GM23338 (cell line): ENCODE data around the gene TWIST2. TPM values are rescaled to one million over a fixed set of nuclear protein-coding genes. Genes with fewer than 3 reads are reported as not detected.

Source experiments
- ATAC-seq: fragments of 200-7000 bp; cut with Tn5 transposase; 3 replicates; pipeline ENCODE4 v1.9.1; 2020
- DNase-seq: peaks from one replicate; pipeline ENCODE4 v3.0.0-alpha.2; 2015; ENCODE audit warnings: low spot score
- H2AFZ ChIP-seq: fragments of 200-600 bp; sonication (generic); 2 replicates; pipeline ENCODE4 v1.8.0; 2016; ENCODE audit warnings: antibody characterized with exemption, mild to moderate bottlenecking, moderate library complexity
- H3F3A ChIP-seq: fragments of 200-600 bp; sonication (generic); replicated peaks from 2 replicates; pipeline ENCODE4 v1.8.0; 2017; ENCODE audit warnings: antibody characterized with exemption, mixed run types, low read depth
- H3K27ac ChIP-seq: fragments of 200-600 bp; sonication (generic); 2 replicates; pipeline ENCODE4 v1.6.1; 2016; ENCODE audit warnings: low read depth
- H3K27me3 ChIP-seq: fragments of 200-600 bp; sonication (generic); 2 replicates; pipeline ENCODE4 v1.8.0; 2016; ENCODE audit warnings: mild to moderate bottlenecking, mixed run types, moderate library complexity; ENCODE audit not compliant: insufficient read depth
- H3K36me3 ChIP-seq: fragments of 200-600 bp; sonication (generic); 2 replicates; pipeline ENCODE4 v1.8.0; 2016; ENCODE audit warnings: mild to moderate bottlenecking; ENCODE audit not compliant: insufficient read depth
- H3K4me1 ChIP-seq: fragments of 200-600 bp; sonication (generic); 2 replicates; pipeline ENCODE4 v1.8.0; 2016; ENCODE audit warnings: mild to moderate bottlenecking, moderate library complexity; ENCODE audit not compliant: insufficient read depth
- H3K4me2 ChIP-seq: fragments of 200-600 bp; sonication (generic); 2 replicates; pipeline ENCODE4 v1.7.1; 2017; ENCODE audit warnings: mixed run types
- H3K4me3 ChIP-seq: fragments of 200-600 bp; sonication (generic); 2 replicates; pipeline ENCODE4 v1.6.1; 2016; ENCODE audit warnings: mixed run types
- H3K79me2 ChIP-seq: fragments of 200-600 bp; sonication (generic); replicated peaks from 2 replicates; pipeline ENCODE4 v1.8.0; 2017; ENCODE audit warnings: mild to moderate bottlenecking; ENCODE audit not compliant: insufficient read depth
- H3K9me2 ChIP-seq: fragments of 200-600 bp; sonication (generic); 2 replicates; pipeline ENCODE4 v1.8.0; 2017; ENCODE audit not compliant: insufficient read depth
- H4K20me1 ChIP-seq: fragments of 200-600 bp; sonication (generic); replicated peaks from 2 replicates; pipeline ENCODE4 v1.8.0; 2017; ENCODE audit warnings: mild to moderate bottlenecking; ENCODE audit not compliant: insufficient read depth
- H3K27ac Mint-ChIP-seq: 2 replicates; pipeline ENCODE4 v1.8.0; 2020; ENCODE audit warnings: inconsistent platforms, mild to moderate bottlenecking, moderate library complexity, mixed read lengths
- H3K27me3 Mint-ChIP-seq: 3 replicates; pipeline ENCODE4 v1.8.0; 2022; ENCODE audit warnings: low read depth, mild to moderate bottlenecking, moderate library complexity, mixed read lengths, inconsistent platforms; ENCODE audit not compliant: insufficient read depth, poor library complexity
- H3K36me3 Mint-ChIP-seq: 3 replicates; pipeline ENCODE4 v1.8.0; 2021; ENCODE audit warnings: low read depth, mild to moderate bottlenecking, inconsistent platforms, moderate library complexity, mixed read lengths
- H3K4me1 Mint-ChIP-seq: 3 replicates; pipeline ENCODE4 v1.8.0; 2020; ENCODE audit warnings: mild to moderate bottlenecking, inconsistent platforms, mixed read lengths
- H3K4me3 Mint-ChIP-seq: 3 replicates; pipeline ENCODE4 v1.8.0; 2021; ENCODE audit warnings: moderate library complexity, mild to moderate bottlenecking, inconsistent platforms, mixed read lengths
- H3K9me3 Mint-ChIP-seq: 3 replicates; pipeline ENCODE4 v1.8.0; 2020; ENCODE audit warnings: moderate library complexity, mild to moderate bottlenecking, inconsistent platforms, mixed read lengths
- CREB1 ChIP-seq: fragments of 250-450 bp; sonication (Bioruptor Pico); IDR thresholded peaks from 2 replicates; pipeline ENCODE4 v1.5.0; 2020; ENCODE audit warnings: low read depth, mild to moderate bottlenecking, moderate library complexity
- CTCF ChIP-seq, 2 experiments: fragments of 200-600 bp in 1 of 2; sonication (generic) in 1 of 2; conservative IDR thresholded peaks; 2 replicates each; pipeline versions ENCODE4 v1.5.1 to v1.6.1; 2016 to 2017; ENCODE audit warnings: antibody characterized with exemption in 2 of 2, low read depth in 2 of 2, mild to moderate bottlenecking in 2 of 2, moderate library complexity in 1 of 2
- EZH2 ChIP-seq: fragments of 200-600 bp; sonication (generic); IDR thresholded peaks from one replicate; pipeline ENCODE4 v1.8.0; 2017; ENCODE audit warnings: antibody characterized with exemption, mild to moderate bottlenecking, low read depth; ENCODE audit not compliant: unreplicated experiment
- NANOG ChIP-seq: IDR thresholded peaks from 2 replicates; pipeline ENCODE4 v1.6.1; 2016; ENCODE audit warnings: antibody characterized with exemption, borderline replicate concordance
- POLR2AphosphoS5 ChIP-seq: IDR thresholded peaks from 2 replicates; pipeline ENCODE4 v1.6.1; 2016; ENCODE audit warnings: antibody characterized with exemption, low read depth
- ZNF114 ChIP-seq: fragments of 250-450 bp; sonication (Bioruptor Pico); IDR thresholded peaks from 2 replicates; pipeline ENCODE4 v1.5.0; 2020; ENCODE audit warnings: mild to moderate bottlenecking, moderate library complexity
- polyA plus RNA-seq: library from polyadenylated mRNA; unstranded; fragments of >200 nt; fragmentation: Nextera tagmentation; extraction: Ambion mirVana; gene quantifications from 2 replicates; pipeline ENCODE4 v1.2.1, GENCODE V29; 2016
- total RNA-seq: library from RNA; depleted of rRNA; stranded (reverse); fragments of >200 nt; shearing (Covaris generic); gene quantifications from 2 replicates; pipeline ENCODE4 v1.2.3, GENCODE V29; 2014
- TF ChIP-seq, protein P1 (sequence below): IDR thresholded peaks from 2 replicates; pipeline ENCODE4 v1.6.1; 2016; ENCODE audit warnings: antibody characterized with exemption
- TF ChIP-seq, protein P2 (sequence below): IDR thresholded peaks from one replicate; pipeline ENCODE4 v1.6.1; 2018; ENCODE audit warnings: antibody characterized with exemption; ENCODE audit not compliant: unreplicated experiment
- TF ChIP-seq, protein P3 (sequence below): fragments of 250-450 bp; sonication (Bioruptor Pico); IDR thresholded peaks from 2 replicates; pipeline ENCODE4 v1.5.0; 2020; ENCODE audit warnings: mild to moderate bottlenecking, moderate library complexity

TWIST2 gene
- total and polyA plus RNA-seq, 2 experiments from 2014 or later: 7.0 to 12.5 TPM

- DNase-seq (no peak), ATAC-seq (no peak)
- Histone ChIP-seq H3K9me2 (no peaks in the 10 kb centered on the region), H3K4me1 (no peaks in the 10 kb centered on the region), H3K4me3 (no peak overlapping the region), H2AFZ (no peak overlapping the region), H3K79me2 (no peaks in the 10 kb centered on the region), H4K20me1 (no peaks in the 10 kb centered on the region), H3F3A (no peaks in the 10 kb centered on the region), H3K4me2 (no peak overlapping the region), H3K27me3 (no peaks in the 10 kb centered on the region), H3K36me3 (no peaks in the 10 kb centered on the region), H3K27ac (no peak overlapping the region)
- H3K4me1 Mint-ChIP-seq: peaks cover 3% of the 10 kb centered on the region
- no peak for TF ChIP-seq POLR2AphosphoS5
- no peak overlapping the region for H3K27ac Mint-ChIP-seq
- H3K9me3 Mint-ChIP-seq: no peaks in the 10 kb centered on the region
- no peaks in the 10 kb centered on the region for H3K36me3 Mint-ChIP-seq
- no peak overlapping the region for H3K4me3 Mint-ChIP-seq
- peaks cover 16% of the 10 kb centered on the region for H3K27me3 Mint-ChIP-seq
Measured at GRCh38 chr2:238915196-238915595, 67.3 kb downstream of the TWIST2 start.

DNA sequence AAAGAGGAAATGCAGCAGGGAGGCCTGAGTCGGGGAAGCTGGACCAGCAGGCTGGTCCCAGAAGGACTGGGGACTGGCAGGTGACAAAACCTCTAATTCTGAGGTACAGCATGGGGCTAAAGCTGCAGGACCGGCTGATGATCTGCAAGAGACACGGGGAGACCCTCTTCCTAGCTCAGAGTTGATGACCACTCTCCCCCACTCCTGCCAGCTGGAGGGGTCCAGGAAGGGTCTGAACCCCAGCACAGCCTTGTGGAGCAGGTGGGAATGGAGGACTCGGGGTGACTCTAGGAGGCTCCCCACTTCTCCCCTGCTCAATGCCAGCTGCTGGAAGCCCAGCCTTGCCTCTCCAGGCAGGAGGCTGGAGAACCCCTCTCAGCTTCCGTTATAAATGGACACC is 67.7 kb downstream of the TWIST2 start:
- Mint-ChIP-seq H3K36me3 (no peaks in the 10 kb centered on the region), H3K9me3 (no peaks in the 10 kb centered on the region), H3K27me3 (peaks cover 16% of the 10 kb centered on the region), H3K4me3 (no peak overlapping the region), H3K4me1 (no peaks in the 10 kb centered on the region), H3K27ac (no peak overlapping the region)
- Histone ChIP-seq H4K20me1 (no peaks in the 10 kb centered on the region), H3F3A (no peaks in the 10 kb centered on the region), H3K36me3 (no peaks in the 10 kb centered on the region), H3K4me2 (no peak overlapping the region), H3K4me1 (no peaks in the 10 kb centered on the region), H2AFZ (no peak overlapping the region), H3K79me2 (no peaks in the 10 kb centered on the region), H3K27me3 (no peaks in the 10 kb centered on the region), H3K9me2 (no peaks in the 10 kb centered on the region), H3K4me3 (no peak overlapping the region), H3K27ac (no peak overlapping the region)
- DNase-seq (no peak), ATAC-seq (no peak)
- no peak for TF ChIP-seq ZNF114
- TF ChIP-seq EZH2: no peak
- no peak for TF ChIP-seq CREB1
- no peak for TF ChIP-seq NANOG
- TF ChIP-seq, protein P1, sequence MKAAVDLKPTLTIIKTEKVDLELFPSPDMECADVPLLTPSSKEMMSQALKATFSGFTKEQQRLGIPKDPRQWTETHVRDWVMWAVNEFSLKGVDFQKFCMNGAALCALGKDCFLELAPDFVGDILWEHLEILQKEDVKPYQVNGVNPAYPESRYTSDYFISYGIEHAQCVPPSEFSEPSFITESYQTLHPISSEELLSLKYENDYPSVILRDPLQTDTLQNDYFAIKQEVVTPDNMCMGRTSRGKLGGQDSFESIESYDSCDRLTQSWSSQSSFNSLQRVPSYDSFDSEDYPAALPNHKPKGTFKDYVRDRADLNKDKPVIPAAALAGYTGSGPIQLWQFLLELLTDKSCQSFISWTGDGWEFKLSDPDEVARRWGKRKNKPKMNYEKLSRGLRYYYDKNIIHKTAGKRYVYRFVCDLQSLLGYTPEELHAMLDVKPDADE: no peak
- no peak for TF ChIP-seq POLR2AphosphoS5
- TF ChIP-seq, protein P2, sequence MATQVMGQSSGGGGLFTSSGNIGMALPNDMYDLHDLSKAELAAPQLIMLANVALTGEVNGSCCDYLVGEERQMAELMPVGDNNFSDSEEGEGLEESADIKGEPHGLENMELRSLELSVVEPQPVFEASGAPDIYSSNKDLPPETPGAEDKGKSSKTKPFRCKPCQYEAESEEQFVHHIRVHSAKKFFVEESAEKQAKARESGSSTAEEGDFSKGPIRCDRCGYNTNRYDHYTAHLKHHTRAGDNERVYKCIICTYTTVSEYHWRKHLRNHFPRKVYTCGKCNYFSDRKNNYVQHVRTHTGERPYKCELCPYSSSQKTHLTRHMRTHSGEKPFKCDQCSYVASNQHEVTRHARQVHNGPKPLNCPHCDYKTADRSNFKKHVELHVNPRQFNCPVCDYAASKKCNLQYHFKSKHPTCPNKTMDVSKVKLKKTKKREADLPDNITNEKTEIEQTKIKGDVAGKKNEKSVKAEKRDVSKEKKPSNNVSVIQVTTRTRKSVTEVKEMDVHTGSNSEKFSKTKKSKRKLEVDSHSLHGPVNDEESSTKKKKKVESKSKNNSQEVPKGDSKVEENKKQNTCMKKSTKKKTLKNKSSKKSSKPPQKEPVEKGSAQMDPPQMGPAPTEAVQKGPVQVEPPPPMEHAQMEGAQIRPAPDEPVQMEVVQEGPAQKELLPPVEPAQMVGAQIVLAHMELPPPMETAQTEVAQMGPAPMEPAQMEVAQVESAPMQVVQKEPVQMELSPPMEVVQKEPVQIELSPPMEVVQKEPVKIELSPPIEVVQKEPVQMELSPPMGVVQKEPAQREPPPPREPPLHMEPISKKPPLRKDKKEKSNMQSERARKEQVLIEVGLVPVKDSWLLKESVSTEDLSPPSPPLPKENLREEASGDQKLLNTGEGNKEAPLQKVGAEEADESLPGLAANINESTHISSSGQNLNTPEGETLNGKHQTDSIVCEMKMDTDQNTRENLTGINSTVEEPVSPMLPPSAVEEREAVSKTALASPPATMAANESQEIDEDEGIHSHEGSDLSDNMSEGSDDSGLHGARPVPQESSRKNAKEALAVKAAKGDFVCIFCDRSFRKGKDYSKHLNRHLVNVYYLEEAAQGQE: no peak
- TF ChIP-seq, protein P3, sequence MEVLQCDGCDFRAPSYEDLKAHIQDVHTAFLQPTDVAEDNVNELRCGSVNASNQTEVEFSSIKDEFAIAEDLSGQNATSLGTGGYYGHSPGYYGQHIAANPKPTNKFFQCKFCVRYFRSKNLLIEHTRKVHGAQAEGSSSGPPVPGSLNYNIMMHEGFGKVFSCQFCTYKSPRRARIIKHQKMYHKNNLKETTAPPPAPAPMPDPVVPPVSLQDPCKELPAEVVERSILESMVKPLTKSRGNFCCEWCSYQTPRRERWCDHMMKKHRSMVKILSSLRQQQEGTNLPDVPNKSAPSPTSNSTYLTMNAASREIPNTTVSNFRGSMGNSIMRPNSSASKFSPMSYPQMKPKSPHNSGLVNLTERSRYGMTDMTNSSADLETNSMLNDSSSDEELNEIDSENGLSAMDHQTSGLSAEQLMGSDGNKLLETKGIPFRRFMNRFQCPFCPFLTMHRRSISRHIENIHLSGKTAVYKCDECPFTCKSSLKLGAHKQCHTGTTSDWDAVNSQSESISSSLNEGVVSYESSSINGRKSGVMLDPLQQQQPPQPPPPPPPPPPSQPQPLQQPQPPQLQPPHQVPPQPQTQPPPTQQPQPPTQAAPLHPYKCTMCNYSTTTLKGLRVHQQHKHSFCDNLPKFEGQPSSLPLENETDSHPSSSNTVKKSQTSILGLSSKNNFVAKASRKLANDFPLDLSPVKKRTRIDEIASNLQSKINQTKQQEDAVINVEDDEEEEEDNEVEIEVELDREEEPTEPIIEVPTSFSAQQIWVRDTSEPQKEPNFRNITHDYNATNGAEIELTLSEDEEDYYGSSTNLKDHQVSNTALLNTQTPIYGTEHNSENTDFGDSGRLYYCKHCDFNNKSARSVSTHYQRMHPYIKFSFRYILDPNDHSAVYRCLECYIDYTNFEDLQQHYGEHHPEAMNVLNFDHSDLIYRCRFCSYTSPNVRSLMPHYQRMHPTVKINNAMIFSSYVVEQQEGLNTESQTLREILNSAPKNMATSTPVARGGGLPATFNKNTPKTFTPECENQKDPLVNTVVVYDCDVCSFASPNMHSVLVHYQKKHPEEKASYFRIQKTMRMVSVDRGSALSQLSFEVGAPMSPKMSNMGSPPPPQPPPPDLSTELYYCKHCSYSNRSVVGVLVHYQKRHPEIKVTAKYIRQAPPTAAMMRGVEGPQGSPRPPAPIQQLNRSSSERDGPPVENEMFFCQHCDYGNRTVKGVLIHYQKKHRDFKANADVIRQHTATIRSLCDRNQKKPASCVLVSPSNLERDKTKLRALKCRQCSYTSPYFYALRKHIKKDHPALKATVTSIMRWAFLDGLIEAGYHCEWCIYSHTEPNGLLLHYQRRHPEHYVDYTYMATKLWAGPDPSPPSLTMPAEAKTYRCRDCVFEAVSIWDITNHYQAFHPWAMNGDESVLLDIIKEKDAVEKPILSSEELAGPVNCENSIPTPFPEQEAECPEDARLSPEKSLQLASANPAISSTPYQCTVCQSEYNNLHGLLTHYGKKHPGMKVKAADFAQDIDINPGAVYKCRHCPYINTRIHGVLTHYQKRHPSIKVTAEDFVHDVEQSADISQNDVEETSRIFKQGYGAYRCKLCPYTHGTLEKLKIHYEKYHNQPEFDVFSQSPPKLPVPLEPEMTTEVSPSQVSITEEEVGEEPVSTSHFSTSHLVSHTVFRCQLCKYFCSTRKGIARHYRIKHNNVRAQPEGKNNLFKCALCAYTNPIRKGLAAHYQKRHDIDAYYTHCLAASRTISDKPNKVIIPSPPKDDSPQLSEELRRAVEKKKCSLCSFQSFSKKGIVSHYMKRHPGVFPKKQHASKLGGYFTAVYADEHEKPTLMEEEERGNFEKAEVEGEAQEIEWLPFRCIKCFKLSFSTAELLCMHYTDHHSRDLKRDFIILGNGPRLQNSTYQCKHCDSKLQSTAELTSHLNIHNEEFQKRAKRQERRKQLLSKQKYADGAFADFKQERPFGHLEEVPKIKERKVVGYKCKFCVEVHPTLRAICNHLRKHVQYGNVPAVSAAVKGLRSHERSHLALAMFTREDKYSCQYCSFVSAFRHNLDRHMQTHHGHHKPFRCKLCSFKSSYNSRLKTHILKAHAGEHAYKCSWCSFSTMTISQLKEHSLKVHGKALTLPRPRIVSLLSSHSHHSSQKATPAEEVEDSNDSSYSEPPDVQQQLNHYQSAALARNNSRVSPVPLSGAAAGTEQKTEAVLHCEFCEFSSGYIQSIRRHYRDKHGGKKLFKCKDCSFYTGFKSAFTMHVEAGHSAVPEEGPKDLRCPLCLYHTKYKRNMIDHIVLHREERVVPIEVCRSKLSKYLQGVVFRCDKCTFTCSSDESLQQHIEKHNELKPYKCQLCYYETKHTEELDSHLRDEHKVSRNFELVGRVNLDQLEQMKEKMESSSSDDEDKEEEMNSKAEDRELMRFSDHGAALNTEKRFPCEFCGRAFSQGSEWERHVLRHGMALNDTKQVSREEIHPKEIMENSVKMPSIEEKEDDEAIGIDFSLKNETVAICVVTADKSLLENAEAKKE (CRISPR knock-in tag): no peak
- no peak for TF ChIP-seq CTCF (conservative IDR thresholded peaks at IDR 0.05; ENCODE audit: low read depth in 2 of 2)
